Smooth muscle cell (in vitro differentiated cells): ENCODE results near the gene GASK1A. TPM values are rescaled to one million over a fixed set of nuclear protein-coding genes. Genes with fewer than 3 reads are reported as not detected.

Experiments used
- DNase-seq: peaks from one replicate; lab custom pipeline; 2025; ENCODE audit not compliant: unreplicated experiment; lab: John Stamatoyannopoulos, UW
- H2AFZ ChIP-seq: fragments of 200-600 bp; sonication (generic); 2 replicates; pipeline ENCODE4 v1.6.0; 2016; ENCODE audit warnings: antibody characterized with exemption, low read depth, mild to moderate bottlenecking
- H3F3A ChIP-seq: fragments of 200-600 bp; sonication (generic); 2 replicates; pipeline ENCODE4 v1.6.0; 2017; ENCODE audit warnings: antibody characterized with exemption, low read depth
- H3K27ac ChIP-seq: fragments of 200-600 bp; sonication (generic); 2 replicates; pipeline ENCODE4 v1.5.1; 2016; ENCODE audit warnings: low read depth, mild to moderate bottlenecking
- H3K27me3 ChIP-seq: fragments of 200-600 bp; sonication (generic); 2 replicates; pipeline ENCODE4 v1.6.1; 2016; ENCODE audit warnings: low read depth, mild to moderate bottlenecking
- H3K36me3 ChIP-seq: fragments of 200-600 bp; sonication (generic); 2 replicates; pipeline ENCODE4 v1.5.1; 2016; ENCODE audit warnings: low read depth
- H3K4me1 ChIP-seq: fragments of 200-600 bp; sonication (generic); 2 replicates; pipeline ENCODE4 v1.5.1; 2016; ENCODE audit warnings: low read depth
- H3K4me2 ChIP-seq: fragments of 200-600 bp; sonication (generic); 2 replicates; pipeline ENCODE4 v1.6.0; 2016; ENCODE audit warnings: mild to moderate bottlenecking
- H3K4me3 ChIP-seq: fragments of 200-600 bp; sonication (generic); 2 replicates; pipeline ENCODE4 v1.5.1; 2016; ENCODE audit warnings: mild to moderate bottlenecking
- H3K79me2 ChIP-seq: fragments of 200-600 bp; sonication (generic); 2 replicates; pipeline ENCODE4 v1.6.0; 2016; ENCODE audit warnings: low read depth, mild to moderate bottlenecking
- H3K9ac ChIP-seq: fragments of 200-600 bp; sonication (generic); 2 replicates; pipeline ENCODE4 v1.6.0; 2016; ENCODE audit warnings: low read depth
- H3K9me3 ChIP-seq: fragments of 200-600 bp; sonication (generic); replicated peaks from 2 replicates; pipeline ENCODE4 v1.5.1; 2016; ENCODE audit warnings: low read depth
- H4K20me1 ChIP-seq: fragments of 200-600 bp; sonication (generic); 2 replicates; pipeline ENCODE4 v1.6.0; 2016; ENCODE audit warnings: low read depth
- CTCF ChIP-seq: fragments of 200-600 bp; sonication (generic); IDR thresholded peaks from 2 replicates; pipeline ENCODE4 v1.5.1; 2017; ENCODE audit warnings: borderline replicate concordance, mild to moderate bottlenecking, antibody characterized with exemption; ENCODE audit not compliant: insufficient read depth, poor library complexity, severe bottlenecking
- WGBS: methylation state at CpG from one replicate; pipeline ENCODE4 v1.1.7; 2016; ENCODE audit warnings: low lambda C conversion rate; 5-methylcytosine and 5-hydroxymethylcytosine counted together
- polyA plus RNA-seq: library from polyadenylated mRNA; unstranded; fragments of >200 nt; fragmentation: Nextera tagmentation; extraction: Ambion mirVana; gene quantifications from 2 replicates; pipeline ENCODE4 v1.2.1, GENCODE V29; 2016
- total RNA-seq: library from RNA; depleted of rRNA; stranded (reverse); fragments of >200 nt; gene quantifications from 2 replicates; pipeline ENCODE4 v1.2.3, GENCODE V29; 2014

Gene GASK1A
- total and polyA plus RNA-seq, 2 experiments from 2014 or later, result 0.76 TPM; not detected in 1

- H3K27ac ChIP-seq, result no peak overlapping the region
- H3K4me3 ChIP-seq, result no peak overlapping the region
- no peak overlapping the region for H2AFZ ChIP-seq
- no peaks in the 10 kb centered on the region for H4K20me1 ChIP-seq
- H3K79me2 ChIP-seq, result no peaks in the 10 kb centered on the region
- H3K9me3 ChIP-seq, result no peaks in the 10 kb centered on the region
- 43% methylated on average over 1 of the region's 1 CpG for WGBS
- no peak for DNase-seq
- no peak for TF ChIP-seq CTCF
- H3K4me2 ChIP-seq, result no peak overlapping the region
- H3K36me3 ChIP-seq, result no peaks in the 10 kb centered on the region
- H3F3A ChIP-seq, result no peaks in the 10 kb centered on the region
- H3K4me1 ChIP-seq, result no peaks in the 10 kb centered on the region
- no peaks in the 10 kb centered on the region for H3K27me3 ChIP-seq
- H3K9ac ChIP-seq, result no peak overlapping the region
Measured at GRCh38 chr3:43046583-43046982, 67.5 kb downstream of the GASK1A start.

DNA sequence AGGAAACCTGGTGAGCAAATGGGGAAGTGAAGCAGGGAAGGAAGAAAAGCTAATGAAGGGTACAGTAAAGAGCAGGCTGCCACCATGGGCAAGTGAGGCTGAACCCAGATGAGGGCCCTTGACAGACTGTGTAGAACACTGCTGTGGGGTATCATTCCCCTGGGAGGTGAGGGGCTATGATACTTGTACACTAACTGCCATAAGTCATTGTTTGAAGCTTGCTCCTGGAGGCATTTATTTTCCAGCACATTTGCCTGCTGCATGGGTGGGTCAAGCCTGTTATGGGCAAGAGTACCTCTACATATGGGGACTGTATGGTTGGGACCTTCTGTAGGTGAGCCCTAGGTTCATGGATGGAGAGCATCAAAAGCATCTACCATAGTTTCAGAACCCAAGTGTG, 69.4 kb downstream of the GASK1A start:
- H3K4me2 ChIP-seq, result no peak overlapping the region
- no peaks in the 10 kb centered on the region for H3K9me3 ChIP-seq
- H2AFZ ChIP-seq, result no peak overlapping the region
- H3K27me3 ChIP-seq, result no peaks in the 10 kb centered on the region
- no peak for TF ChIP-seq CTCF
- no peaks in the 10 kb centered on the region for H3K36me3 ChIP-seq
- no peak overlapping the region for H3K9ac ChIP-seq
- H3K4me3 ChIP-seq, result no peak overlapping the region
- no peak for DNase-seq
- H4K20me1 ChIP-seq, result no peaks in the 10 kb centered on the region
- H3K4me1 ChIP-seq, result no peaks in the 10 kb centered on the region
- no peaks in the 10 kb centered on the region for H3K79me2 ChIP-seq
- no peaks in the 10 kb centered on the region for H3F3A ChIP-seq
- no peak overlapping the region for H3K27ac ChIP-seq

DNA sequence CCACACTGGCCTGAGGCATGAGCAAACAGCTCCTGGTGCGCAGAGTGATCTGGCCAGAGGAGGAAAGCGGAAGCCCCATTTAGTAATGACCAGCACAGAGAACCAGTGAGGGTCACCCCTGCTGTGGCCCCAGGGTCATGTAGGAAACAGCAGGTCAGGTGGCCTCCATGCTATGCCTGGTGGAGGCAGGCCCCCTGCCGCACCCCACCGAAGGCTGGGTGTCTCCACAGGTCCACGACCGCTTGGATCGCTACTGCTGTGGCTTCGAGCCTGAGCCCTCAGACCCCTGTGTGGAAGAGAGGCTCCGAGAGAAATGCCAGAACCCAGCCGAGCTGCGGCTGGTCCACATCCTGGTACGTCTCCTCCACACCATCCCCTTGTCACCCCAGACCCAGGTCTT, 74.2 kb downstream of the GASK1A start:
- DNase-seq, result no peak
- 95% methylated on average over 12 of the region's 12 CpGs for WGBS
- no peak for TF ChIP-seq CTCF

DNA sequence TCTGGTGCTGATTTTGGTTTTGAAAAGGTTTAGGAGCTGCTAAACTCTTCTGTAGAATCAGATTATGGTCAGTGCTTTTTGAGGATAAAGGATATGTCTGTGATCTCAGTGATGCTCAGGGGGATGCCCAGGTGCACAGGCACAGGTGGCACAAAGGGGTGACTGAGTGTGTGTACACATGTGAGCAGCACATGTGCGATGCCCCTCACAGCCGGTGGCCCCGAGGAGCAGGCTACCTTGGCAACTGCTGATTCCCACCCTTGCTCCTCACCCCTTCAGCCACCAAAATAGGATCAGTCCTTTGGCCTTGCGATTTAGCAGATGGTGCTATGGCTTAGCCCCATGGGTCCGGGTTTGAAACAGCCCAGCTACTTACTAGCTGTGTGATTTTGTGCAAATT, 75.6 kb downstream of the GASK1A start:
- Histone ChIP-seq H3K27me3 (peaks cover 6% of the 10 kb centered on the region), H3K79me2 (no peaks in the 10 kb centered on the region), H3K27ac (no peak overlapping the region), H3K36me3 (no peaks in the 10 kb centered on the region), H3K4me3 (no peak overlapping the region), H3K9me3 (no peaks in the 10 kb centered on the region), H3F3A (no peaks in the 10 kb centered on the region), H3K4me2 (no peak overlapping the region), H4K20me1 (no peaks in the 10 kb centered on the region), H3K4me1 (no peaks in the 10 kb centered on the region), H2AFZ (no peak overlapping the region), H3K9ac (no peak overlapping the region)
- DNase-seq, result no peak
- WGBS, result 92% methylated on average over 5 of the region's 5 CpGs
- TF ChIP-seq CTCF, result no peak

More for the DNA sequence above, 74.2 kb downstream of the GASK1A start:
- H3K4me3 ChIP-seq, result no peak overlapping the region
- no peak overlapping the region for H2AFZ ChIP-seq
- H3K9ac ChIP-seq, result no peak overlapping the region
- no peak overlapping the region for H3K4me2 ChIP-seq
- H3K9me3 ChIP-seq, result no peaks in the 10 kb centered on the region
- no peaks in the 10 kb centered on the region for H3K4me1 ChIP-seq
- H3K27ac ChIP-seq, result no peak overlapping the region
- H4K20me1 ChIP-seq, result no peaks in the 10 kb centered on the region
- H3K27me3 ChIP-seq, result peaks cover 6% of the 10 kb centered on the region
- H3F3A ChIP-seq, result no peaks in the 10 kb centered on the region
- H3K79me2 ChIP-seq, result no peaks in the 10 kb centered on the region
- H3K36me3 ChIP-seq, result no peaks in the 10 kb centered on the region
